Measurements from ENCODE around the gene LGALS7. TPM values are rescaled to one million over a fixed set of nuclear protein-coding genes. Genes with fewer than 3 reads are reported as not detected.

The LGALS7 gene
- total and polyA plus RNA-seq, 2 donors: 1.4 TPM; not detected in 1

- 62% methylated on average over 33 of the region's 33 CpGs for WGBS
- Histone ChIP-seq H3K4me1 (ENCODE audit: insufficient read depth) (no peaks in the 10 kb centered on the region), H3K36me3 (ENCODE audit: insufficient read depth) (peaks cover 9% of the 10 kb centered on the region), H3K27ac (ENCODE audit: low read depth) (no peak overlapping the region), H3K4me3 (ENCODE audit: low read depth, low read length) (no peak overlapping the region)
- no peak for DNase-seq (ENCODE audit: extremely low spot score)
These were observed 45.3 kb downstream of the LGALS7 start for GRCh38 chr19:38727868-38728660.

DNA sequence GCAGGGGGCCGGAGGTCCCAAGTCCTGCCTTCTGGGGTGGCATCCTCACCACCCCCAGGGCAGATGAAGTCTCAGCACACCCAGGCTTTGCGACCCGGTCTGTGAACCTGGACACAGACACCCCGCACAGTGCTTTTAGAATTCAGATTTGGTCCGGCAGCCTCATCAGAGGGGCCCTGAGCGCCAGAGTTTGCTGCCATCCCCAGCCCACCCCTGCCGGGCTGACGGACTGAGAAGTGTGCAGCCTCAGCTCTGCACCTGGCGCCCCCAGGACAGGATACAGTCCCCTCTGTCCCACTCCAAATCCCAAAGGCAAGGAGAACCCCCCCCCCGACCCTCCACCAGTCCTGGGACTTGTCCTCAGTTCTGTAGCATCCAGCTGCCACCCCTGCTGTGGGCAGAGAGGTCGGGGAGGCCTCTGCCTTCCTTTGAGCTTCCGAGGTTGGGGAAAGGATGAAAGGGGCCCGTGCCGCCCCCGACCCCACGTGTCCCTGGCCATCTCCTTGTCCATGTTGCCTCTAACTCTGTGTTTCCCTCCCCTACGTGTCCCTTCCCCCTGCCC, 45.9 kb downstream of the LGALS7 start:
- Histone ChIP-seq H3K36me3 (ENCODE audit: insufficient read depth) (peaks cover 9% of the 10 kb centered on the region), H3K27ac (ENCODE audit: low read depth) (no peak overlapping the region), H3K4me3 (ENCODE audit: low read depth, low read length) (no peak overlapping the region), H3K4me1 (ENCODE audit: insufficient read depth) (no peaks in the 10 kb centered on the region)
- 83% methylated on average over 17 of the region's 17 CpGs for WGBS
- DNase-seq (ENCODE audit: extremely low spot score): no peak

- H3K4me3 ChIP-seq (ENCODE audit: low read depth, low read length): no peak overlapping the region
- H3K36me3 ChIP-seq (ENCODE audit: insufficient read depth): peaks cover 9% of the 10 kb centered on the region
- WGBS: 83% methylated on average over 30 of the region's 30 CpGs
- H3K27ac ChIP-seq (ENCODE audit: low read depth): no peak overlapping the region
- DNase-seq (ENCODE audit: extremely low spot score): no peak
- H3K4me1 ChIP-seq (ENCODE audit: insufficient read depth): no peaks in the 10 kb centered on the region
These were observed 46.5 kb downstream of the LGALS7 start for GRCh38 chr19:38726761-38727301.

DNA sequence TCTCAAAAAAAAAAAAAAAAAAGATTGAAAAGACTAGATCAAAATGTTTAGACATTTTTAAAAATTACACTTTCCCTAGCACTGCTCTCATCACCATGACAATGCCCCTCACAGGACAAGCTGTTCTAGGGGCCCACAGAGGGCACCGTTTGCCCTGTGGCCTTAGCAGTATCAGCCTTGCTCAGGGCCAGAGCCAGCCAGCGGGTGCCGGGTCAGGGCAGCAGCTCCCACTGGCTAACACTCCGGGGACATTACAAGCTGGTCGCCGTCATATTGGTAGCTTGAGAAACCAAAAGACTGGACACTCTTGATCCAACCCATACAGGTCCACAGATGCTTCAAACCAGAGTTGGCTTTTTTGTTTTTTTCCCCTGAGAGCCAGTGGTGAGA, 47.0 kb downstream of the LGALS7 start:
- H3K4me3 ChIP-seq (ENCODE audit: low read depth, low read length): no peak overlapping the region
- H3K27ac ChIP-seq (ENCODE audit: low read depth): no peak overlapping the region
- peaks cover 9% of the 10 kb centered on the region for H3K36me3 ChIP-seq (ENCODE audit: insufficient read depth)
- 85% methylated on average over 6 of the region's 6 CpGs for WGBS
- H3K4me1 ChIP-seq (ENCODE audit: insufficient read depth): no peaks in the 10 kb centered on the region
- DNase-seq (ENCODE audit: extremely low spot score): no peak

- Histone ChIP-seq H3K36me3 (ENCODE audit: insufficient read depth) (peaks cover 9% of the 10 kb centered on the region), H3K4me1 (ENCODE audit: insufficient read depth) (no peaks in the 10 kb centered on the region), H3K27ac (ENCODE audit: low read depth) (no peak overlapping the region), H3K4me3 (ENCODE audit: low read depth, low read length) (no peak overlapping the region)
- WGBS: 90% methylated on average over 21 of the region's 21 CpGs
- DNase-seq (ENCODE audit: extremely low spot score): no peak
These were observed 47.6 kb downstream of the LGALS7 start for GRCh38 chr19:38725469-38726283.

DNA sequence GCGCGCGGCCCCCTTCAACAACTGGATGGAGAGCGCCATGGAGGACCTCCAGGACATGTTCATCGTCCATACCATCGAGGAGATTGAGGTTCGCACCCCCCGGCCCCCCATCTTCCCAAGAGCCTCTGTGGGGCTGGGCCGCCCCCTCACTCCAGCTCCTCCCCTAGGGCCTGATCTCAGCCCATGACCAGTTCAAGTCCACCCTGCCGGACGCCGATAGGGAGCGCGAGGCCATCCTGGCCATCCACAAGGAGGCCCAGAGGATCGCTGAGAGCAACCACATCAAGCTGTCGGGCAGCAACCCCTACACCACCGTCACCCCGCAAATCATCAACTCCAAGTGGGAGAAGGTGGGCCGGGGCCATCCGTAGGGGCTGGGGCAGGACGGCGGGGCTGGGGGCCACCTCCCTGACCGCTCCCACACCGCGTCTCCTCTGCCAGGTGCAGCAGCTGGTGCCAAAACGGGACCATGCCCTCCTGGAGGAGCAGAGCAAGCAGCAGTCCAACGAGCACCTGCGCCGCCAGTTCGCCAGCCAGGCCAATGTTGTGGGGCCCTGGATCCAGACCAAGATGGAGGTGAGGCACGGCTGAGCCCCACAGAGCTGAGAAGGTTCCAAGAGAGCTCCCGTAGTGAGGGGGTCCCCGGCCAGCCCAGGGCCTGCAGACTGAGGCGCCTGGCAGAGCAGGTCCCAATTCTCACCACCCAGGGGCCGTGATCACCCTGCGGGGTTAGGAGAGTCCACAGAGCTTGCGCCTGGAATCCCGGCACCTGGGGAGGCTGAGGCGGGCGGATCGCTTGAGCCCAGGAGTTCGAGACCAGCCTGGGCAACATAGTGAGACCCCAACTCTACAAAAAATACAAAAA, 49.1 kb downstream of the LGALS7 start:
- Histone ChIP-seq H3K36me3 (ENCODE audit: insufficient read depth) (peaks cover 9% of the 10 kb centered on the region), H3K4me1 (ENCODE audit: insufficient read depth) (no peaks in the 10 kb centered on the region), H3K27ac (ENCODE audit: low read depth) (no peak overlapping the region), H3K4me3 (ENCODE audit: low read depth, low read length) (no peak overlapping the region)
- 91% methylated on average over 42 of the region's 42 CpGs for WGBS
- DNase-seq (ENCODE audit: extremely low spot score): no peak

DNA sequence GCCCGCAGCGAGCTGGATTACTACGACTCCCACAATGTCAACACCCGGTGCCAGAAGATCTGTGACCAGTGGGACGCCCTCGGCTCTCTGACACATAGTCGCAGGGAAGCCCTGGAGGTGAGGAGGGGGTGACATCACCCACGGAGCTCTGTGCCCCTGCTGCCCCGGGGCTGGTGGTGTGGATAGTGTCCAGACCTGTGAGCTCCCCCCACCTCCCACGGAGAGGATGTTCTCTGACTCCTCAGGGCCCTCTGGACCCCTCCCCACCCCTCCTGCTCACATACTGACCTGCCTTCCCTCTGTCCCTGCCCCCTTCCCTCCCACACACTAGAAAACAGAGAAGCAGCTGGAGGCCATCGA, 49.7 kb downstream of the LGALS7 start:
- Histone ChIP-seq H3K27ac (ENCODE audit: low read depth) (no peak overlapping the region), H3K4me1 (ENCODE audit: insufficient read depth) (no peaks in the 10 kb centered on the region), H3K36me3 (ENCODE audit: insufficient read depth) (peaks cover 9% of the 10 kb centered on the region), H3K4me3 (ENCODE audit: low read depth, low read length) (no peak overlapping the region)
- 69% methylated on average over 11 of the region's 11 CpGs for WGBS
- DNase-seq (ENCODE audit: extremely low spot score): no peak

DNA sequence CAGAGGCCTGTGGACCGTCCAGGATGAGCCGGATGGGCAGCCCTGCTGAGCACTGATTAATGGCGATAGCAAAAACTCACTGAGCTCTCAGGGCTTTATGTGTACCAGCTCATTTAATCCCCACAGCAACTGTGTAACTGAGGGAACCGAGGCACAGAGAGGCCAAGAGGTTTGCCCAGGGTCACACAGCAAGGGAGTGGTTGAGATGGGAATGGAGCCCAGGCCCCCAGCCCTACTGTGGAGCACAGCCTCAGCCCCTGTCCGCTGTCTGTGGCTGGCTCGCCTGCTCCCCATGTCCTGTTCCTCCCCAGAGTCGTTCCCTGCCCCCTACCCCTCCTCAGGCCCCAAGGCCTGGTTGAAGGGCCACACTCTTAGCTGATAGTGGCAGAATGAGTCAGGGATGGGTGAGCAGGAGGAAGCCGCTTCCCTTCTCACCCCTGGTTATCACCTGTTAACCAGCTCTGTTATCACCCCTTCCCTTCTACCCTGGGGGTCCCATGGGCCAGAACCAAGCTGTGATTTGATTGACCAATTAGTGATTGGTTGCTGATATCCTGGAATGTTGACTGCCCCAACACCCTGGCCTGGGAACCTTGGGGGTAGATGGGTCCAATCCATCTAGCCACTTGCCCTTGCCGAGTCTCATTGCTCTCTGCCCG, 50.2 kb downstream of the LGALS7 start:
- no peak overlapping the region for H3K4me3 ChIP-seq (ENCODE audit: low read depth, low read length)
- H3K4me1 ChIP-seq (ENCODE audit: insufficient read depth): no peaks in the 10 kb centered on the region
- DNase-seq (ENCODE audit: extremely low spot score): no peak
- 87% methylated on average over 10 of the region's 10 CpGs for WGBS
- H3K36me3 ChIP-seq (ENCODE audit: insufficient read depth): peaks cover 9% of the 10 kb centered on the region
- H3K27ac ChIP-seq (ENCODE audit: low read depth): no peak overlapping the region

DNA sequence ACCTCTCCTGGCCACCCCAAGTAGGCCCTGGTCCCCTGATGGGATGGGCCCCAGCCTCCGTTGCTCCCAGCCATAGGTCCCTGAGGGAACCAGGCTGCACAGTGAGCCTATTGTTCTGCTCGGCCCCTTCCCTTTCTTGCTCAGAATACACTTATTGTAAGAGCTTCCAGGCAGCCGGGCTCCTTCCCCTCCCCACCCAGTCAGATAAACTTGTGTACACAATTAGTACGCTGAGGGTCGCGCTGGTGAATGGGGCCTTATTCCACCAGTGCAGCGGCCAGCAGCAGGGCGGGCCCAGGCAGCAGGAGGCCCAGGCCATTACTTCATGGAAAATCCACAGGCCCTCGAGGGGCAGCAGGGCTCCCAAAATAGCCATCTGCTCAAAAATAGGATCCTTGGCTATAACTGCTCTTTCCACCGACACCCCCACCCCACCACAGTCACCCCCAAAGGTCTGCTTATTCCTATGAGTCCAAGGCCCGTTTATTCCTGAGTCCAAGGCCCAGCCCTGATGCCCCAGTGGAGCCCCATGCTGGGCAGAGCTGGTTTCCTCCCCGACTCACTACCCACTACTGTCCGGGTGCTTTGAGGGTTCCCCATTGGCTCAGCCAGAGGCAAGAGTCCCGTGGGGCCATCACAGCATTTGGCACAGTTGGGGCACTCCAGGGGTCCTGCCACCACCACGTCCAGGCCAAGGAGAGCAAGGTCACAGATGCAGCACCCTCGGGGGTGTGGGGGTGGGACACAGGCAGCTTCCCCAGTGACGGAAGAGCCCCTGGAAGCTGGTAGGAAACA, 51.1 kb downstream of the LGALS7 start:
- Histone ChIP-seq H3K27ac (ENCODE audit: low read depth) (peak overlapping the region; percentile 38), H3K4me1 (ENCODE audit: insufficient read depth) (no peaks in the 10 kb centered on the region)
- whole genome bisulfite sequencing: 67% methylated on average over 17 of the region's 17 CpGs

GRCh38 chr19:38721496-38721895, 51.8 kb downstream of the LGALS7 start:
- Histone ChIP-seq H3K27ac (ENCODE audit: low read depth) (no peak overlapping the region), H3K4me3 (ENCODE audit: low read depth, low read length) (no peak overlapping the region), H3K4me1 (ENCODE audit: insufficient read depth) (no peaks in the 10 kb centered on the region), H3K36me3 (ENCODE audit: insufficient read depth) (peaks cover 1% of the 10 kb centered on the region)
- WGBS: 88% methylated on average over 20 of the region's 20 CpGs
- DNase-seq (ENCODE audit: extremely low spot score): no peak

More for the DNA sequence above, 51.1 kb downstream of the LGALS7 start:
- no peak for DNase-seq (ENCODE audit: extremely low spot score)
- H3K36me3 ChIP-seq (ENCODE audit: insufficient read depth): peaks cover 2% of the 10 kb centered on the region
- no peak overlapping the region for H3K4me3 ChIP-seq (ENCODE audit: low read depth, low read length)
